ENCODE measurements around the gene SCT.

Gene SCT, protein sequence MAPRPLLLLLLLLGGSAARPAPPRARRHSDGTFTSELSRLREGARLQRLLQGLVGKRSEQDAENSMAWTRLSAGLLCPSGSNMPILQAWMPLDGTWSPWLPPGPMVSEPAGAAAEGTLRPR

DNA sequence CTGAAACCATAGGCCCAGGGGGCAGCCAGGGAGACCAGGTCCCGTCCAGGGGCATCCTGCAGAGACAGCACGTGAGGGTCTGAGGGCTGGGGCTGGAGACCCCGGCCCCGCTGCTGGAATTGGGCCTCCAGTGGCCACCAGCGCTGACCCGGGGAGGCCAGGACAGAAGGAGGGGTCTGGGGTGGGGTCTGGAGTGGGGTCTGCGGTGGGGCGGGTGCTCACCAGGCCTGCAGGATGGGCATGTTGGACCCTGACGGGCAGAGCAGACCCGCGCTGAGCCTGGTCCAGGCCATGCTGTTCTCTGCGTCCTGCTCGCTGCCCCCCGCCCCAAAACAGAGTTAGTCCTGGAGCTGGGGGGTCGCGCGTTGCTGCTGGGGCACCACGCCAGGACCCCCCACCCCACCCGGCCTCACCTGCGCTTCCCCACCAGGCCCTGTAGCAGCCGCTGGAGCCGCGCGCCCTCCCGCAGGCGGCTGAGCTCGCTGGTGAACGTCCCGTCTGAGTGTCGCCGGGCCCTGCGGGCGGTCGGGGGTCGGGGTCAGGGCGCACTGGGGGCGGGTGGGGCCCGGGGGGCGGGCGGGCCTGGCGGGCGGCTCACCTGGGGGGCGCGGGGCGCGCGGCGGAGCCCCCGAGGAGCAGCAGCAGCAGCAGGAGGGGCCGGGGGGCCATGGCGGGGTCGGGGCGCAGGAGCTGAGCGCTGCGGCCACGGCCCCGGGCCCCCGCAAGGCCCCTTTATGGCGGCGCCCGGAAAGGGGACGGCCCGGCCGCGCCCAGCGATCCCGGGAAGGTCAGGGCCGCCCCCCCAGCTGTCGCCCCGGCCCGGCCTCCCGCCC is at the start of gene SCT:
Gene SCT, minus strand, starts transcription at position 707 of the 833 bp plus-strand sequence. Its CDS starts 38 bp downstream, at position 669.
- H3K4me1 ChIP-seq (ENCODE audit: insufficient read depth, poor library complexity, severe bottlenecking) = no peaks in the 10 kb centered on the region
- H3K36me3 ChIP-seq (ENCODE audit: low read depth) = no peaks in the 10 kb centered on the region
- no peaks in the 10 kb centered on the region for H3K9me3 ChIP-seq (ENCODE audit: severe bottlenecking)
- DNase-seq (ENCODE audit: low spot score) (peak; percentile 63), ATAC-seq (ENCODE audit: low read depth) (no peak)
- H3K4me3 ChIP-seq (ENCODE audit: severe bottlenecking) = no peak within 1 kb of the TSS
- no peaks in the 10 kb centered on the region for H3K27me3 ChIP-seq (ENCODE audit: insufficient read depth, poor library complexity, severe bottlenecking)
- TF ChIP-seq, protein P1, sequence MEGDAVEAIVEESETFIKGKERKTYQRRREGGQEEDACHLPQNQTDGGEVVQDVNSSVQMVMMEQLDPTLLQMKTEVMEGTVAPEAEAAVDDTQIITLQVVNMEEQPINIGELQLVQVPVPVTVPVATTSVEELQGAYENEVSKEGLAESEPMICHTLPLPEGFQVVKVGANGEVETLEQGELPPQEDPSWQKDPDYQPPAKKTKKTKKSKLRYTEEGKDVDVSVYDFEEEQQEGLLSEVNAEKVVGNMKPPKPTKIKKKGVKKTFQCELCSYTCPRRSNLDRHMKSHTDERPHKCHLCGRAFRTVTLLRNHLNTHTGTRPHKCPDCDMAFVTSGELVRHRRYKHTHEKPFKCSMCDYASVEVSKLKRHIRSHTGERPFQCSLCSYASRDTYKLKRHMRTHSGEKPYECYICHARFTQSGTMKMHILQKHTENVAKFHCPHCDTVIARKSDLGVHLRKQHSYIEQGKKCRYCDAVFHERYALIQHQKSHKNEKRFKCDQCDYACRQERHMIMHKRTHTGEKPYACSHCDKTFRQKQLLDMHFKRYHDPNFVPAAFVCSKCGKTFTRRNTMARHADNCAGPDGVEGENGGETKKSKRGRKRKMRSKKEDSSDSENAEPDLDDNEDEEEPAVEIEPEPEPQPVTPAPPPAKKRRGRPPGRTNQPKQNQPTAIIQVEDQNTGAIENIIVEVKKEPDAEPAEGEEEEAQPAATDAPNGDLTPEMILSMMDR (IDR thresholded peaks at IDR 0.05; ENCODE audit: poor library complexity, severe bottlenecking) = no peak
- H3K27ac ChIP-seq (ENCODE audit: poor library complexity, severe bottlenecking) = no peak within 1 kb of the TSS

DNA sequence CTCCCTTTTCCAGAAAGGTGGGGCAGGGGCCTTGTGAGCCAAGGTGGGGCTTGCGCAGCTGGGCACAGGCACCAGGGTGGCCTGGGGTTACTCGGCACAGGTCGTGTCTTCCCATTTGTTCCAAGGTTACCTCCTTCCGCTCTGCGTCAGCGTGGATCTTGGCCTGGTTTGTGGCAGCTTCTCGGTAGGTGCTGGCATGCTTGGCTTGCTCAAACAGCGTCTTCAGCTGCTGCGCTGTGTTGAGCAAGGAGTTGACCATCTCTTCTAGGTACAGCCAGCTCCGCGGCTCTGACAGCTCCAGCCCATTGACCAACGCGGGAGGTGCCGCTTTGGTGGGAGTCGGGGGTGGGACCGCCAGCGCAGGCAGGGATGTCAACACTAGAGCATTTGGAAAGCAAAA is 47.4 kb upstream of the SCT start:
- TF ChIP-seq, protein P1 (IDR thresholded peaks at IDR 0.05; ENCODE audit: poor library complexity, severe bottlenecking) = no peak
- Histone ChIP-seq H3K9me3 (ENCODE audit: severe bottlenecking) (no peaks in the 10 kb centered on the region), H3K27ac (ENCODE audit: poor library complexity, severe bottlenecking) (no peak overlapping the region), H3K4me3 (ENCODE audit: severe bottlenecking) (no peak overlapping the region), H3K4me1 (ENCODE audit: insufficient read depth, poor library complexity, severe bottlenecking) (no peaks in the 10 kb centered on the region), H3K27me3 (ENCODE audit: insufficient read depth, poor library complexity, severe bottlenecking) (no peaks in the 10 kb centered on the region), H3K36me3 (ENCODE audit: low read depth) (peaks cover 60% of the 10 kb centered on the region)
- ATAC-seq (ENCODE audit: low read depth) (no peak), DNase-seq (ENCODE audit: low spot score) (no peak)

DNA sequence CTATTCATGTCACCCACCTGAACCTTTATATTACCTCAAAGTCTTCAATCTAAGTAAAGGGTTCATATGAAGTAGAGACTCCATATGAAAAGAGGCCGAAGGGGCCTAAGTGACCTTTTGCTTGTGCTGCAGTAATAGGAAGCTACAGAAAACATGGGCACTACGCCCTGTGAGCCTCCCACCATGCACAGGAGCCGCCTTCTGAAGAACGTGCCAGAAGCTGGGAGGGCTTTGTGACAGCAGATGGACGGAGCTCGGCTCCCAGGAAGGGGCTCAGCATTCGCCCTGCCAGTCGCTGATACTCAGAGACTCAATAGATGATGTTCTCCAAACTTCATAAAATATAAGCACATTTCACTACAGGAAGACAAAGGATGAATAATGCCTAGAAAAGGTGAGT is 46.9 kb upstream of the SCT start:
- no peaks in the 10 kb centered on the region for H3K4me1 ChIP-seq (ENCODE audit: insufficient read depth, poor library complexity, severe bottlenecking)
- H3K27ac ChIP-seq (ENCODE audit: poor library complexity, severe bottlenecking) = no peak overlapping the region
- peaks cover 57% of the 10 kb centered on the region for H3K36me3 ChIP-seq (ENCODE audit: low read depth)
- no peak for ATAC-seq (ENCODE audit: low read depth)
- no peaks in the 10 kb centered on the region for H3K9me3 ChIP-seq (ENCODE audit: severe bottlenecking)
- no peak for DNase-seq (ENCODE audit: low spot score)
- no peaks in the 10 kb centered on the region for H3K27me3 ChIP-seq (ENCODE audit: insufficient read depth, poor library complexity, severe bottlenecking)
- no peak overlapping the region for H3K4me3 ChIP-seq (ENCODE audit: severe bottlenecking)
- TF ChIP-seq, protein P1 (IDR thresholded peaks at IDR 0.05; ENCODE audit: poor library complexity, severe bottlenecking) = no peak

DNA sequence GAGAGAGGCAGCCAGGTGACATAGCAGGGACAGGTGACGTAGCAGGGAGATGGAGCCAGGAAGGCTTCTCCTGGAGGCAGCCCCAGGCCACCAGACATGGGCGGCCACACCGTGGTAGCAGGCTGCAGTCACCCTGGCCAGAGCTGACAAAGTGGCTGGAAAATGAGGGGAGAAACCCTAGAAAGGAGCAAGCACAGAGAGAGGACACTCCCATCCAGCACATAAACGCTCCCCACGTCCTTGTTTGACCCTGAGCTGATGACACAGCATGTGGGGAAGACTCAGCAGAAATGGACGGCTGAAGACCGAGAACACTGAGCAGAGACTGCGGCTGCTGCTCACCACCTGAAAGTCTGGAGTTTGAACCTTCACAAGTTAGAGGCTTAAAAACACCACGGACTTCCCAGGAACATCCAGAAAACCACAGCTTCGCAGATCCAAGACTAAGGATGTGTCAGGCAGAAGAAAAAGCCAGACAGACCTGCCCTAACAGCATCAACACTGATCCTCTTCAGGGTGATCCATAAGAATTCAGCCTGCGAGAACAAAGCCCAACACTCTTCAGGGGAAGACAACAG is 38.8 kb upstream of the SCT start:
- Histone ChIP-seq H3K4me3 (ENCODE audit: severe bottlenecking) (no peak overlapping the region), H3K4me1 (ENCODE audit: insufficient read depth, poor library complexity, severe bottlenecking) (no peaks in the 10 kb centered on the region), H3K27ac (ENCODE audit: poor library complexity, severe bottlenecking) (no peak overlapping the region), H3K27me3 (ENCODE audit: insufficient read depth, poor library complexity, severe bottlenecking) (no peaks in the 10 kb centered on the region), H3K36me3 (ENCODE audit: low read depth) (peaks cover 35% of the 10 kb centered on the region), H3K9me3 (ENCODE audit: severe bottlenecking) (no peaks in the 10 kb centered on the region)
- no peak for ATAC-seq (ENCODE audit: low read depth)
- DNase-seq (ENCODE audit: low spot score) = no peak
- TF ChIP-seq, protein P1 (IDR thresholded peaks at IDR 0.05; ENCODE audit: poor library complexity, severe bottlenecking) = no peak

All from RWPE2 (cell line).